ENCODE data around the gene ETFB. TPM values are rescaled to one million over a fixed set of nuclear protein-coding genes. Genes with fewer than 3 reads are reported as not detected.

ETFB gene
- total RNA-seq, 1 experiment from 2014 or later, result 140 TPM

DNA sequence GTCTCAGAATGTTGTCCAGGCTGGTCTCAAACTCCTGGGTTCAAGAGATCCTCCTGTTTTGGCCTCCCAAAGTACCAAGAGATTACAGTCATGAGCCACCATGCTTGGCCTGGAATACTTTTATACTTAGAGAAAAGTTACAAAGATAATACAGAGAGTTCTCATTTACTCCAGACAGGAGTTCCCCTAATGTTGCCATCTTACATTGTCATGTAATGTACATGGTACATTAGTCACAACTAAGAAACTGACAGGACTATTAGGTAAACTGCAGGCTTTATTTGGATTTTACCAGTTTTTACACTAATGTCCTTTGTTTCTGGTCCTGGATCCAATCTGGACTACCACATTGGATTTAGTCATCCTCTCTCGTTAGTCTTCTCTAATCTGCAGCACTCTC is 26.5 kb upstream of the ETFB start:
- no peaks in the 10 kb centered on the region for H3K27me3 ChIP-seq (ENCODE audit: insufficient read depth, low read length)
- RAD21 ChIA-PET (ENCODE audit: low non-redundant PET in 1 of 2, low total read pairs in 2 of 2, uncharacterized antibody in 2 of 2, unreplicated experiment in 2 of 2), result no interaction called here
- TF ChIP-seq, protein P1, sequence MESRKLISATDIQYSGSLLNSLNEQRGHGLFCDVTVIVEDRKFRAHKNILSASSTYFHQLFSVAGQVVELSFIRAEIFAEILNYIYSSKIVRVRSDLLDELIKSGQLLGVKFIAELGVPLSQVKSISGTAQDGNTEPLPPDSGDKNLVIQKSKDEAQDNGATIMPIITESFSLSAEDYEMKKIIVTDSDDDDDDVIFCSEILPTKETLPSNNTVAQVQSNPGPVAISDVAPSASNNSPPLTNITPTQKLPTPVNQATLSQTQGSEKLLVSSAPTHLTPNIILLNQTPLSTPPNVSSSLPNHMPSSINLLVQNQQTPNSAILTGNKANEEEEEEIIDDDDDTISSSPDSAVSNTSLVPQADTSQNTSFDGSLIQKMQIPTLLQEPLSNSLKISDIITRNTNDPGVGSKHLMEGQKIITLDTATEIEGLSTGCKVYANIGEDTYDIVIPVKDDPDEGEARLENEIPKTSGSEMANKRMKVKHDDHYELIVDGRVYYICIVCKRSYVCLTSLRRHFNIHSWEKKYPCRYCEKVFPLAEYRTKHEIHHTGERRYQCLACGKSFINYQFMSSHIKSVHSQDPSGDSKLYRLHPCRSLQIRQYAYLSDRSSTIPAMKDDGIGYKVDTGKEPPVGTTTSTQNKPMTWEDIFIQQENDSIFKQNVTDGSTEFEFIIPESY (IDR thresholded peaks at IDR 0.05; ENCODE audit: extremely low read depth, insufficient replicate concordance, low read length), result no peak
- TF ChIP-seq SIN3A (IDR thresholded peaks at IDR 0.05; ENCODE audit: low read depth), result no peak
- no peak for TF ChIP-seq YY1 (IDR thresholded peaks at IDR 0.05; ENCODE audit: extremely low read depth, insufficient replicate concordance, low read depth, low read length)
- TF ChIP-seq, protein P2, sequence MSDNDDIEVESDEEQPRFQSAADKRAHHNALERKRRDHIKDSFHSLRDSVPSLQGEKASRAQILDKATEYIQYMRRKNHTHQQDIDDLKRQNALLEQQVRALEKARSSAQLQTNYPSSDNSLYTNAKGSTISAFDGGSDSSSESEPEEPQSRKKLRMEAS (IDR thresholded peaks at IDR 0.05), result no peak
- no peak for TF ChIP-seq RAD21 (IDR thresholded peaks at IDR 0.05; ENCODE audit: low read depth)
- no peak for TF ChIP-seq ZNF274 (IDR thresholded peaks at IDR 0.05; ENCODE audit: low read depth, low read length)
- no peak for TF ChIP-seq JUND (IDR thresholded peaks at IDR 0.05)
- TF ChIP-seq SRF (IDR thresholded peaks at IDR 0.05; ENCODE audit: low read depth), result no peak
- no peak for TF ChIP-seq EZH2 (IDR thresholded peaks at IDR 0.05)
- no peak for TF ChIP-seq FOSL1 (IDR thresholded peaks at IDR 0.05; ENCODE audit: low read depth)
- TF ChIP-seq, protein P3, sequence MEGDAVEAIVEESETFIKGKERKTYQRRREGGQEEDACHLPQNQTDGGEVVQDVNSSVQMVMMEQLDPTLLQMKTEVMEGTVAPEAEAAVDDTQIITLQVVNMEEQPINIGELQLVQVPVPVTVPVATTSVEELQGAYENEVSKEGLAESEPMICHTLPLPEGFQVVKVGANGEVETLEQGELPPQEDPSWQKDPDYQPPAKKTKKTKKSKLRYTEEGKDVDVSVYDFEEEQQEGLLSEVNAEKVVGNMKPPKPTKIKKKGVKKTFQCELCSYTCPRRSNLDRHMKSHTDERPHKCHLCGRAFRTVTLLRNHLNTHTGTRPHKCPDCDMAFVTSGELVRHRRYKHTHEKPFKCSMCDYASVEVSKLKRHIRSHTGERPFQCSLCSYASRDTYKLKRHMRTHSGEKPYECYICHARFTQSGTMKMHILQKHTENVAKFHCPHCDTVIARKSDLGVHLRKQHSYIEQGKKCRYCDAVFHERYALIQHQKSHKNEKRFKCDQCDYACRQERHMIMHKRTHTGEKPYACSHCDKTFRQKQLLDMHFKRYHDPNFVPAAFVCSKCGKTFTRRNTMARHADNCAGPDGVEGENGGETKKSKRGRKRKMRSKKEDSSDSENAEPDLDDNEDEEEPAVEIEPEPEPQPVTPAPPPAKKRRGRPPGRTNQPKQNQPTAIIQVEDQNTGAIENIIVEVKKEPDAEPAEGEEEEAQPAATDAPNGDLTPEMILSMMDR (IDR thresholded peaks at IDR 0.05 in 2 of 3, conservative IDR thresholded peaks at IDR 0.05 in 1 of 3; ENCODE audit: borderline replicate concordance in 1 of 3, insufficient read depth in 1 of 3, low read depth in 2 of 3, low read length in 2 of 3), result no peak
- no peak for TF ChIP-seq EZH2phosphoT487 (IDR thresholded peaks at IDR 0.05; ENCODE audit: borderline replicate concordance)
- TF ChIP-seq CBX3 (IDR thresholded peaks at IDR 0.05; ENCODE audit: low read depth), result no peak
- no peak for TF ChIP-seq EGR1 (IDR thresholded peaks at IDR 0.05; ENCODE audit: low read depth)
- no peak for TF ChIP-seq SP1 (IDR thresholded peaks at IDR 0.05; ENCODE audit: low read depth)
- TF ChIP-seq, protein P4, sequence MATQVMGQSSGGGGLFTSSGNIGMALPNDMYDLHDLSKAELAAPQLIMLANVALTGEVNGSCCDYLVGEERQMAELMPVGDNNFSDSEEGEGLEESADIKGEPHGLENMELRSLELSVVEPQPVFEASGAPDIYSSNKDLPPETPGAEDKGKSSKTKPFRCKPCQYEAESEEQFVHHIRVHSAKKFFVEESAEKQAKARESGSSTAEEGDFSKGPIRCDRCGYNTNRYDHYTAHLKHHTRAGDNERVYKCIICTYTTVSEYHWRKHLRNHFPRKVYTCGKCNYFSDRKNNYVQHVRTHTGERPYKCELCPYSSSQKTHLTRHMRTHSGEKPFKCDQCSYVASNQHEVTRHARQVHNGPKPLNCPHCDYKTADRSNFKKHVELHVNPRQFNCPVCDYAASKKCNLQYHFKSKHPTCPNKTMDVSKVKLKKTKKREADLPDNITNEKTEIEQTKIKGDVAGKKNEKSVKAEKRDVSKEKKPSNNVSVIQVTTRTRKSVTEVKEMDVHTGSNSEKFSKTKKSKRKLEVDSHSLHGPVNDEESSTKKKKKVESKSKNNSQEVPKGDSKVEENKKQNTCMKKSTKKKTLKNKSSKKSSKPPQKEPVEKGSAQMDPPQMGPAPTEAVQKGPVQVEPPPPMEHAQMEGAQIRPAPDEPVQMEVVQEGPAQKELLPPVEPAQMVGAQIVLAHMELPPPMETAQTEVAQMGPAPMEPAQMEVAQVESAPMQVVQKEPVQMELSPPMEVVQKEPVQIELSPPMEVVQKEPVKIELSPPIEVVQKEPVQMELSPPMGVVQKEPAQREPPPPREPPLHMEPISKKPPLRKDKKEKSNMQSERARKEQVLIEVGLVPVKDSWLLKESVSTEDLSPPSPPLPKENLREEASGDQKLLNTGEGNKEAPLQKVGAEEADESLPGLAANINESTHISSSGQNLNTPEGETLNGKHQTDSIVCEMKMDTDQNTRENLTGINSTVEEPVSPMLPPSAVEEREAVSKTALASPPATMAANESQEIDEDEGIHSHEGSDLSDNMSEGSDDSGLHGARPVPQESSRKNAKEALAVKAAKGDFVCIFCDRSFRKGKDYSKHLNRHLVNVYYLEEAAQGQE (IDR thresholded peaks at IDR 0.05; ENCODE audit: low read depth), result no peak
- no peak for TF ChIP-seq TCF7L2 (IDR thresholded peaks at IDR 0.05; ENCODE audit: borderline replicate concordance, extremely low read depth, insufficient read depth, insufficient read length)
- TF ChIP-seq CEBPB (IDR thresholded peaks at IDR 0.05; ENCODE audit: low read depth), result no peak
- TF ChIP-seq, protein P5, sequence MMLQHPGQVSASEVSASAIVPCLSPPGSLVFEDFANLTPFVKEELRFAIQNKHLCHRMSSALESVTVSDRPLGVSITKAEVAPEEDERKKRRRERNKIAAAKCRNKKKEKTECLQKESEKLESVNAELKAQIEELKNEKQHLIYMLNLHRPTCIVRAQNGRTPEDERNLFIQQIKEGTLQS (IDR thresholded peaks at IDR 0.05), result no peak
- no peak for TF ChIP-seq POLR2A (IDR thresholded peaks at IDR 0.05; ENCODE audit: borderline replicate concordance, extremely low read depth, insufficient read depth, insufficient read length)
- POLR2A ChIA-PET, result no interaction called here
- no peak overlapping the region for H3K4me3 ChIP-seq (replicated peaks in 1 of 2; ENCODE audit: low read depth in 1 of 2, low read length in 2 of 2)
- H4K20me1 ChIP-seq (ENCODE audit: insufficient read depth), result no peaks in the 10 kb centered on the region
- CTCF ChIA-PET, result no interaction called here
- no peak overlapping the region for H2AFZ ChIP-seq (ENCODE audit: low read depth, low read length, poor library complexity, severe bottlenecking)
- no peaks in the 10 kb centered on the region for H3K9me3 ChIP-seq (ENCODE audit: control insufficient read depth in 1 of 2, insufficient read depth in 1 of 2, low read depth in 1 of 2, low read length in 2 of 2)
- DNase-seq (ENCODE audit: low read depth, low spot score) (no peak), ATAC-seq (no peak)
- no peaks in the 10 kb centered on the region for H3K9me2 ChIP-seq (ENCODE audit: insufficient read depth)
- BruUV-seq (replicated peaks), result no TSS peak
- H3K4me2 ChIP-seq (ENCODE audit: low read length), result no peak overlapping the region
- peaks cover 6 to 25% of the 10 kb centered on the region in 2 experiments; a peak in 3 of 4 replicates for H3K4me1 ChIP-seq (ENCODE audit: control insufficient read depth in 1 of 2, insufficient read depth in 2 of 2, low read length in 2 of 2)
- H3K27ac ChIP-seq (ENCODE audit: low read depth, low read length), result no peak overlapping the region
- peaks cover 4% of the 10 kb centered on the region; the same call in 1 of the 2 replicates for H3K79me2 ChIP-seq (ENCODE audit: insufficient read depth, low read length)
- intact Hi-C loops (cut with micrococcal nuclease), result no loop called here
- no peaks in the 10 kb centered on the region for H3K36me3 ChIP-seq (ENCODE audit: control insufficient read depth in 1 of 2, insufficient read depth in 2 of 2, low read length in 2 of 2)
- H3K9ac ChIP-seq (ENCODE audit: low read length), result no peak overlapping the region

Data from HCT116 (cell line).